Measurements from ENCODE around the gene RNF217.
"Not testable (repeated sequence)": the region's sequence is repeated elsewhere in the genome, so short reads cannot be mapped to it uniquely, and the experiment has no call there.

The RNF217 gene

DNA sequence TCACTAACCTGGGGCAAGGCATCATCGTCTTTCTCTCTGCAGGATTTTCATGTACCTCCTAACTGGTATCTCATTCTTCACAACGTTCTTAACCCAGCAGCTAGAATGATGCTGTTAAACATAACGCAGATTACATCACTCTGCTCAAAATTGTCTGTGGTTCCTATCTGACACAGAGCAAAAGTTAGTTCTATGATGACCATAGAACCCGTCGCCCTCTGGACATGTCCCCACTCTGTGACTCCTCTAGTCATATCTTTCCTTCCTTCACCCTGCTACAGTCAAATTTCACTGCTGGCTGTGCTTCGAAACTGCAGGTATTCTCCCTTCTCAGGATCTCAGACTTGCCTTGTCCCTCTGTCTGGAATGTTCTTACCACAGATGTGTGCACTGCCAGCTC lies 103.9 kb downstream of the RNF217 start:
- no peak for DNase-seq

DNA sequence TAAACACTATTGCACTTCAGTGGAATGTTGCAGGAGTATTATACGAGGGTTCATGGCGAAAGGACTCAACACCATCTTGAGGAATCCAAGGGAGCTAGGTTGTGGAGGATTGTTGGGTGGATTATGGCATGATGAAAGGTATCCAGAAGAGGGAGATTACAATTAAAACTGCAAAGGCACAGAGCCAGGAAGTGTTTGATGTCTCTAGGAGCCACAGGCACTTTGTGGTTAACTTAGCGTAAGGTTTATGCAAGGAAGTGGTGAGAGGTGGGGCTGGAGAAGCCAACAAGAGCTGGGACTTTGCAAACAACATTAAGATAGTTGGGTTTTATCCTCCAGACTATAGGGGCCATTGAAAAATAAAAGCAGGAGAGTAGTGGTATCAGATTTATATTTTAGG lies 104.7 kb downstream of the RNF217 start:
- no peak for DNase-seq

DNA sequence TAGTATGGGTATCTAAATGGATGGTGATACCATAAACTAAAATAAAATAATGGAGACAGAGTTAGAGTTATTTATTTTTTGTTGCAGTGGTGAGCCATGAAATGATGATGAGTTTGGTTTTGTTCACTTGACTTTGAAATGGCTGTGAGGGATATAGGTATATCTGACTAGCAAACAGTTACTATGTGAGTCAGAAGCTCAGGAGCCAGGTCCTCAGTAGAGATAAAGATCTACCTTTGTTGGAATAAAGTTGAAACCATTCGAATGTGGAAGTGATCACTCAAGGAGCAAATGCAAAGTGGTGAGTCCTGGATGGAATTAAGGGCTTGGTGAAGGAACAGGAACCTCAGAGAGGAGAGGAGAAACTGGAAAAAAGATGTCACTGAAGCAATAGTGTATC lies 105.3 kb downstream of the RNF217 start:
- DNase-seq: no peak

DNA sequence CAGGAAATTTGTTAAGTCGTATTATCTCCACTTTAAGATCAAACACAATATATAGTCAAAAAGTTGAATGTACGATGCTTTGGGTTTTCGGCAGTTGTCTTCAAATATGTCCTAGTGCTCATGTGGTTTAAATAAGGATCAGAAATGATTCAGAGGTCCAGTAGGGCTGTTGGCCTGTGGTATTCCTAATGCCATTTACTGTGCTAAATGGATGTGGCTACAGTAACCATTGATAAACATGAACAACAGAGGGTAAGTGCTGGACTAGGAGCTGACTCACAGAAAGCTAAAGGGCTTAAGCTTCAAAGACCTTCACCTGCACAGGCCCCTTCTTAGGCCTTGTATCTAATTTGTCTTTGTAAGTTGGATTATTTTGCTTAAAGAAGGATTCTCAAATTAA lies 110.8 kb downstream of the RNF217 start:
- no peak for DNase-seq

DNA sequence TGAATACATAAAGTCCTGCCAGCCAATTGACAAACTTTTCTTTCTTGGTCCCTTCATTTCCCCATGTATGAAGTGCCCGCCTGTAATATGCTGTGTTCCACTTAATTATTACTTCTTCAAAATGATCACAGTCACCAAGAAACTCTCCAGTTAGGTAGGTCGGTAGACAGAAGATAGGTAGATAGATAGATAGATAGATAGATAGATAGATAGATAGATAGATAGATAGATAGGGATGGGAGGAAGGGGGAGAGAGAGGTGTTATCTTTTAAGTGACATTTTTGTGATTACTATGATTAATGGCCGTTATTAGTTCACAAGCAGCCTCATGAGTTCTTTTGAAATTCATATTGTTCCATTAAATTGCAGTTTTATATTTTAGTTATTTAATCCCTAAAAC lies 111.9 kb downstream of the RNF217 start:
- DNase-seq: no peak

DNA sequence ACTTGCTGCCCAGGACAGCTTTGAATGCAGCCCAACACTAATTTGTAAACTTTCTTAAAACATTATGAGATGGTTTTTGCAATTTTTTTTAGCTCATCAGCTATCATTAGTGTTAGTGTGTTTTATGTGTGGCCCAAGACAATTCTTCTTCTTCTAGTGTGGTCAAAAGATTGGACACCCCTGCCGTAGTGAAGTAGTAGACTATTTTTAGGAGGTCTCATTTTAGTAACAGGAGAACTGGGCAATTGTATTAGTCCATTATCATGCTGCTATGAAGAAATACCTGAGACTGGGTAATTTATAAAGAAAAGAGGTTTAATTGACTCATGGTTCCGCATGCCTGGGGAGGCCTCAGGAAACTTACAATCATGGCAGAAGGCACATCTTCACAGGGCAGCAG lies 112.8 kb downstream of the RNF217 start:
- DNase-seq: not testable (repeated sequence)

DNA sequence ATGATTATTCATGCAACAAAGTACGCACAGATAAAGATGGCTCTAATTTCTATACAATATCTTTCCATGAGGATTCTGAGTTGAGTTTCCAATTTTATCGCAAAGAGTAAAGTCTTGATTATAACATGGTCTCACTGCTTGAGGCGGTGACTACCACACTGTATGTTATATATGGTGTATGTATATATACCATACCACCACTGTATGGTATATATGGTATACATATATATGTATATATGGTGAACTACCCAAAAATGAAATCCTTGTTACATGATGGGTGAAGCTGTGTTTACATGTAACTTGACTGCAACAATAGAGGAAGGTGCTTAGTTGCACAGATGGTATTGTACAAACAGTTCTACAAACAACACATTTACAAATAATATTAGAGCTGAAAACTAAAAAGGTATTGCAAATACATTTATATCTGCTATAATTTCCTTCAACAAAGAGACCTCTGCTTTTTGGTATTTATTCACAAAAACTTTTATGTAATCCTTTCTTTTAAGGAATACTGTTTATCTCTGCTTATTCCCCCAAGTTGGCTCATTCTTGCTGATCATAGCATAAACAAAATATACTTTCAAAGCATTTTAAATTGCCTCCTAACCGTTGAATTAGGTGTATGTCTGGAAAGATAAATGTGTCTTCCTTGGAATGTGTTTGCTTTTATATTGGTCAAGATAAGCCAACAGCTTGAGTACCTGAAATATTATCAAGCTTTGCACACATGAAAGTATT lies 113.7 kb downstream of the RNF217 start:
- no peak for DNase-seq

DNA sequence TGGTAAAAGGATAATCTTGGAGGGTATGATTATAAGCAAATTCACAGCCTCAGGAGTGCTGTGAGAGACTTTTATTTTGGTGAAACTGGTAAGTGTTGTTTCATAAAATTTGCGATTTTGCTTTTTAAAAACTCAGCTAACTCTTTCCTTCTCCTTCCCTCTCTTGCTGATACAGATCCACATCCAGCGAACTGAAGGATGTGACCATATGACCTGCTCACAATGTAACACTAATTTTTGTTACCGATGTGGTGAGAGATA lies 114.2 kb downstream of the RNF217 start:
- no peak for DNase-seq

DNA sequence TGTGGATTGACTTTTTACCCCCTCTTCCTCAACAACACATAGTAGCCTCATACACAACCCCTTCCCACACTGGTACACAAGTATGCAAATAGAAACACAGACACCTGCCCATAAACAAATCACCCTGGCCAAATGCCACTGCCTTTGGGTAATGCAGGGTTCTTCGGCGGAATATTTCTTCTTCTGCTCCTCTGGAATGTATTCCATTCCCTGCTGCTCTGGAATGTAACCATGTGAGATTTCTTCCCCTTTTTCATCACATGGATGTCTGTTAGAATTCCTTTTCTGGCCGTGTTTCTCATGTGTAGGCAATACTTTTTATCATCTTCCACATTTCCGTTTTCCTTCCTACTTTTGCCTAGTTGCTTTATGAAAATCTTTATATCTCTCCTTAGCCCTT lies 115.2 kb downstream of the RNF217 start:
- DNase-seq: no peak

DNA sequence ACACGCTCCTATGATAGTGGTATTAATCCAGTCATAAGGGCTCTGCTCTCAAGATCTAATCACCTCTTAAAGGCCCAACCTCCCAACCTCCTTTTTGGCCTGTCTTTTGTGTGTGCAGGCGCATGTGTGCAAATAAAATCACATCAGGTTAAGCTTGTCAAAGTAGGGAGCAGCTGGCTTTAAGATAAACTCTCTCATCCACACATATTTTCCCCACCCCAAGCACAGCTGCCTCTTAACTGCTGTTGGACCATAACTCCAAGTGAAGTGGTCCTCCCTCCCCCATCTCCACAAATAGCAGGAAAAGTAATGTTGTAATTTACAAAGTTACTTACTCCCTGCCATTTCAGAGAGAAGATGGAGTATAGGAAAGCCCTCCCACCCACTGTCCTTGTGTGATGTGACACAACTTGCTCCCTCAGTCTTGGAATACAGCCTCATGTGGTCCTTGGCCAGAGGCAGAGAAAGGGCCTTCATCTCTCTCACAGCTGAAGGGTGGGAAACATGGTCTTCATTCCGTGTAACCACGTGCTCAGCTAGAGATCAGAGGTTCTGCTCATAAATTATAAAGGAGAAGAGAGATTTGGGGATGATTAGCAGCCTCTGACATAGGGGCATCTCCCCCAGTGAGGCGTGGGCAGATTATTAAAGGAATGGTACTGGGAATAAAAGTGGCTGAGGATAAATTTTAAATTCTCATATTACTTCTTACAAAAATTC lies 116.5 kb downstream of the RNF217 start:
- DNase-seq: no peak

DNA sequence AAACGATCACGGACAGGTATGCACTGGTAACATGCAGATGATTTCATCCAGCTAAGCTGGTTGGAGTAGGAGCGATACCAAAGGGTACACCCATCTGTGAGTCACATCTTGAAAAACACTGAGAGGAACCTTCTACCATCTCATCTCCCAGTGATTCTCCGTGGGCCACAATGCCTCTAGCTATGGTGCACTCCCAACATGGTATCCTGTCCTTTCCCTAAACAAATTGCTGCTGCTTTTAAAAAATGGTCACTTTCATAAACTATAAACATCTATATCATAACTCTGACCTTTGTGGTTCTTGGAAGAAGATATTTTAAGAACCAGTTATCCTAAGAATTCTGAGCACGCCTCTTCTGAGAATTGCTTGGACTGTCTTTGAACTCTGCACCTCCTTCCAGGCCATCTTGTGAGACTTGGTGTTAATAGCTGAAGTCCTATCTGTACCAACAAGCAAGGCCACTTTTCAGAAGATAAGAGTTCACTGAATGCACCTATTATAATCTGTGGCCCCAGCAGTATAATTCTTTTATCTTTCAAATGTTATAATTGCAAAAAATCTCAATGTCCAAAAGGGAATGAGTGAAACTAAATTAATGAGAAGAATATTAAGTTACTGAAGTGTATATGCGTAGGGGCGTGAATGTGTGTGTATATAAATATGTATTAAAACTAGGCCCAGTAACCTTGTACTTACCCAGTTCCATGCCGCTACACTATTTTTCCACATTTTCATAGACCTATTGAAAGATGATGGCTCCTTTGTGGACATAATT lies 120.9 kb downstream of the RNF217 start:
- DNase-seq: no peak

DNA sequence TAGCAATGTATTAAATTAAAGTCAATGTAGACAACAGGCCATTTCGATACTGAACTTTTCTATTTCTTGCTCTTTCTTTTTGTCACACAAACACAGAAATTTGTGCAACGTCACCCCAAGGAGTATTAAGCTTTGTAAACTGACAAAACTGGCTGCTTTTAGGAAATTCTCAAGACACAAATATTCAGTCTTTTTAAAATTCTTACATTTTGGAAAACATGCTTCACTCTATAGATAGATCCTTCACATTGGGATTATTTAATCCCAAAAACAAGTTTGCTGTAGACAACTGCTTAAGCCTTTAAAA lies 121.4 kb downstream of the RNF217 start:
- DNase-seq: no peak

DNA sequence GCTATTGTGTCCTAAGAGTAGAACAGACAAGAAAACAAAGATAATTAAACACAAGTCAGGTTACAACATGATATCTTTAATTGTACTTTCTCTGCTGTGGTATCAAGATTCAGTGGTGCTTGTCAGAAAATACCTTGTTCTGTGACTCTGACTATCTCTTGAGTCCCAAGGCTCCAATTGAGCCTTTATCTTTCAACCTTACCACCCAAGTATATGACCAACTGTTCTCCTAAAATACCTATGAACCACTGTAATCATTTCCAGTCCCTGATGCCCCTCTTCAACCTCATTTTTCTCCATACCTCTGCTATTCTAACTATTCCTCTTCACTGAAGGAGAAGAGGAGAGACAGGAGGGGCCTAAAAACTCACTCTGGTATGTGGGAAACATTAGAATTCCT lies 124.5 kb downstream of the RNF217 start:
- DNase-seq: no peak

DNA sequence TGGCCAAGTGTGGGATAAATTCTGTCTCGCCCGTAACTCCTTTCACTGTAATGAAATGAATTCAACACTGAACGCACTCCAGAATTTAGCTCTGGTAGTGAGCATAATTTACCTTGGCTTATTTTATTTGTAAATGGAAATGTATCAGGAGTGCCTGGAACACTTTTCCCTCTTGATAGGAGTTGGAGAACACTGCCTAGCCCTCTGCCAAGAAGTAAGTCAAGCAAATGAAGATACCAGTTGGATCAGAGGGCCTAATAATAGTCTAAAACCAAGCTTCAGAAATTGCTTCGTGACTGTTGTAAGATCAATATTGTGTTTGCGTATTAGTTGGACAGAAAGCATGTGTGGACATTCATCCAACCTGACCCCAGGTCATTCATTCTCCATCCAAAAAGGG lies 126.7 kb downstream of the RNF217 start:
- DNase-seq: no peak

DNA sequence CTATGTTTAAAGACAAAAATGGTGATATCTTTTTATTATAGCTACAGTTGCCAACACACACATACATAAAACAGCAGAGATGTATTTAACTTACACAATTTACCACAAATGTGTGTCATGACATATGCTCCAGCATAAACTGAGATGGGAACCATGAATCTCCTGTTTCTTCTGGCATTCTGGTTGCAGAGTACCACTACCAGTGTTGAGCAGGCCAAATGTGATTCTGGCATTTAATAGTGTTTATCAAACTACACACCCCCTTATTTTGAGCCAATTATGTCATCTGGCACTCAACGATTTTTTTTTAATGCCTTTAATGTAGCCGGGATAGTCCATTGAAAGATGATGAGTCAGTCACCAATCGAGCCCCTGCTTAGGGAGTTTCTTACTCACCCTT lies 132.3 kb downstream of the RNF217 start:
- DNase-seq: no peak

DNA sequence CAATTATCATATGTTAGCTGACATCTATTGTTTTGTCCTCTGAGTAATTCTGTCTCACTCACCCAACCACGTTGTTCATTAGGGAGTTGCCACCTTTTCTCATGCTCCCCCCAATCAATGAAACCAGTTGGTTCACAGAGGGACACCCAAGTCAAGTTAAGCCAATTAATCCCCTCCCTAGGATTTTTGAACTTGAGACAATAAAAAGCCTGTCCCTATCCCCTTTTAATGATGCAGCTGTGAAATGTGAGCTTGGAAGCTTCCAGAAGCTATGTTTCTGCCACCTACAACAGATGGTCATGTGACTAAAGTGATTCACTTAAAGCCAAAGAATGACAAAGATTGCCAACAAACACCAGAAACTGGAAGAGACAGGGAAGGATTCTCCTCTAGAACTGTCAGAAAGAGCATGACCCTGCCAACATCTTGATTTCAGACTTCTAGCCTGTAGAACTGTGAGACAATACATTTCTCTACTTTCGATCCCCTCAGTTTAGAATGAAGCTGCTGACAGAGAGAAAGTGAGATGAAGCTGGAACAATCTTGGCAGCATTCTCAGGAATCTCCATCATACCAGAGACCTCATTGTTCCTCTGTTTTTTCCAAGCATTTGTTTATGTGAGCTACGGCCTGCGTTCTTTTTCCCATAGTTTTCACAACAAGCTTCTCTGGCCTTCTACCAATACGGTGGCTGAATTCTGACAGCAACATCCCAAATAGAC lies 133.5 kb downstream of the RNF217 start:
- no peak for DNase-seq

DNA sequence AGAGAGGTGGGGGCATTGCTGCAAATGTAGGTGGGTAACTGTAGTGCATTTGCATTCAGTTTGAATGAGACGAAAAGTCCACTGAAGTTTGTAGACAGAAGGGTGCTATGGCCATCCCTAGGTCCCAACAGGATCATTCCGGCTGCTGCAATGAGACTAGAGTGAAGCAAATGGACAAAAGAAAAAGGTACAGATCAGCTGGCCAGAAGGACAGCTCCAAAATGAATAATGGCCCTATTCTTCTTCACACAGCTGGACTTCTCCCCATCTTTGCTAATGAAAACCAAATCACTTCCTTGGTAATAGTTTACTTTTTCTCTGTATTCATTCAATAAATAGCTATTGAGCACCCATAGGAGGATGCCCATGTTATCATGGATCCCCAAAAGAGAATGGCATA lies 134.9 kb downstream of the RNF217 start:
- no peak for DNase-seq

DNA sequence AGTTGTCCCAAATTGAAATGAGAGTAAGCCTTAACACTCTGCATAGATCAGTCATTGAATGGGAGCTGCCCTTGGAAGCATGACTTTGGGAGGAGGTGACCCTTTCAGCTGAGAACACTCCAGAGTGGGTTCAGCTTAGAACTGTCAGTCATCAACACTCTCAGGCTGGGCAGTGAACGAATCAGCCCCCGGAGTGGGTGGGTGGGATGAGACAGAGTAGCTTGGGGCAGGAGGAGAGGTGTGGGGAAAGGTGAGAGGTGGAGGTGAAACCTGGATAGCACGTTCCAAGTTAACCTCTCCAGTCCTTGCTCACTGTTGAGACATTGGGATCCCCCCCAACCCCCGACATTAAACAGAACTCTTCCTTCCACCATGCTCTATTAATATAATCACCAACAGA lies 136.0 kb downstream of the RNF217 start:
- DNase-seq: no peak

DNA sequence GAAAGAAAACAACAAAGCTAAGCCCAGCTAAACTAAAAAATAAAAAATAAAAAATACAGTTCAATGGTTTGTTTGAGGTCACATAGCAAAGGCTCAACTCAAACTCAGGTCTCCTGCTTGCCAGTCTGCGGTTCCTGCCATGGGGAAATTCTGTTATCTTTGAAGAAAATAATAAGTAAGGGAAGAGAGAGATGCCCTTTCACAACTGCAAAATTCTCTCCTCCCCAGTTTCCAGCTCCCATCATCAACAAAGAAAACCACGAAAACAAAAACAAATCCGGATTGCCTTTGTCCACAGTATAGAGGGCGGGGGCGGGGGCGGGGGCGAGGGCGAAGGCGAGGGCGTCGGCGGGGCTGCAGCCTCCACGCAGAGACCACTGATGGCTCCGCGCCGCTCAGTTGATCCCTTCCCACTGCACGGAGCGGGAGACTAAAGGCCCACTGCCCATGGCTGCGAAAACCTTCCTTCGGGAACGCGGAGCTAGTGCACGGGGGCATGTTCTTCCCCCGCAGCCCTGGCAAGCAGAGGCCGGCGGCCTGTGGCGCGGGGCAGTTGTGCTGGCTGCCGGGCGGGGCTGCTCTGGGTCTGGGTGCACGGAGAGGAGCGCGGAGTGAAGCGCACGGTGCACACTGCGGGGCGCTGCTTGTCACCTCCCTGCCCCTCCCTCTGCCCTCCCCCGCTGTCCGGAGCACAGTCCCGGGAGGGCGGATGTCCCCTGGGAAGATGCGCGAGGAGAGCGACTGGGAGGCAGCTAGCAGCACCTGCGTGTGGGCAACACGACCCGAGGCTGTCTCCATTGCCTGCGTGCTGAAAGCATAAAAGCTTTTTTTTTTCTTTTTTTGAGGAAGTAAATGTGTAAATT lies 137.2 kb downstream of the RNF217 start:
- DNase-seq: no peak

DNA sequence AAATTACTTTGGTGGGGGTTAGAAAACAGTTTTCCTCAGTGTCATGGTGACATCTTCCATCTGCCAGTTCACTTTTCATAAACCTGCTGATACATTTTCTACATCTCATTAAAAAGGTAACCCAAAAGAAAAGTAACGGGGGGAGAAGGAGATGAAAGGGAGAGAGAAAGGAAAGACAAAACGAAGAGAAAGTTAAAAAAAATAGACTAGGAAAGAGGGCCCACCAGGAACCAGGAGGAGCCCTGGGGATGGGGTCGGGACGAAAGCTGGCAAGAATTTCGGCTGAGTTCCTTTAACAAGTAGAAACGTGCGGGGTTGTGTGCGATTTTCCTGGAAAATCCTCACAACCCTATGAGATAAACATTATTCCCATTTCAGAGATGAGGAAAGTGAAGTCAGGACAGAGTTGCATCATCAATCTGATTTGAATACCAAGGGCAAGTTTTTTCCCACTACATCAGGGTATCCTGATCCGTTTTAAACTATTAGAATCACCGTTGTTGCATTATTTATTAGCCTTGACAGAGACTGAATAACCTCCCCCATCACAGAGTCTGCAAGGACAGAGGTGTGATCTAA lies 137.9 kb downstream of the RNF217 start:
- DNase-seq: no peak

DNA sequence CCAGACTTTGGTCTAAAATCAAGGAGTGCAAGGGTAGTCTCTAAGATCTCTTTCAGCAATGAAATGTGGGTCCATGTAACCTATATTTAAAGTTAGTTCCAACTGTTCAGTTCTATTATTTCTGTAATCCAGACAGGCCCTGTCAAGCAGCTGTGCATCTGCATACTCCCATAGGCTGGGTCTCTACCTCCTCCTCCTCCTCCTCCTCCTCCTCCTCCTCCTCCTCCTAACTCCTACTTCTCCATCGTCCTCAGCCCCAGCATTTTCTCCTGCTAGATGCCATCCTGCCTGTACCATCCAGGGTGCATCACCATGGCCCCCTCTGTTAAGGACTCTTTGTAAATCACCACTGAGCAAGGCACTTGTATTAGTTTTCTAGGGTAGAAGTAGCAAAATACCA lies 138.9 kb downstream of the RNF217 start:
- no peak for DNase-seq

DNA sequence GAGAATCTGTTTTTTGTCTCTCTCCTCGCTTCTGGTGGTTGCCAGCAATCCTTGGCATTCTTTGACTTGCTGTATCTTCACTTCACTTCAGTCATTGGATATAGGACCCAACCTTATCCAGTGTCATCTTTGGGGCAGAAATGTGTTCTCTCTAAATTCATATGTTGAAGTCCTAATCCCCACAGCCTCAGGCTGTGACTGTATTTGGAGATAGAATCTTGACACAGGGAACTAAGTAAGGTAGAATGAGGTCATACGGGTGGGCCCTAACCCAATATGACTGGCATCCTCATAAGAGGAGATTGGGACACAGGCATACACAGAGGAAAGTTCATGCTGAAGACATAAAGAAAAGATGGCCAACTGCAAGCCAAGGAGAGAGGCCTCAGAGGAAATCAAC lies 139.4 kb downstream of the RNF217 start:
- no peak for DNase-seq
